CD1c-positive myeloid dendritic cell (primary cell): ENCODE results near the gene LAG3.

Experiments used
- DNase-seq: peaks from one replicate; pipeline ENCODE4 v3.0.0-alpha.2; 2016; ENCODE audit errors: extremely low spot score

Gene LAG3

DNA sequence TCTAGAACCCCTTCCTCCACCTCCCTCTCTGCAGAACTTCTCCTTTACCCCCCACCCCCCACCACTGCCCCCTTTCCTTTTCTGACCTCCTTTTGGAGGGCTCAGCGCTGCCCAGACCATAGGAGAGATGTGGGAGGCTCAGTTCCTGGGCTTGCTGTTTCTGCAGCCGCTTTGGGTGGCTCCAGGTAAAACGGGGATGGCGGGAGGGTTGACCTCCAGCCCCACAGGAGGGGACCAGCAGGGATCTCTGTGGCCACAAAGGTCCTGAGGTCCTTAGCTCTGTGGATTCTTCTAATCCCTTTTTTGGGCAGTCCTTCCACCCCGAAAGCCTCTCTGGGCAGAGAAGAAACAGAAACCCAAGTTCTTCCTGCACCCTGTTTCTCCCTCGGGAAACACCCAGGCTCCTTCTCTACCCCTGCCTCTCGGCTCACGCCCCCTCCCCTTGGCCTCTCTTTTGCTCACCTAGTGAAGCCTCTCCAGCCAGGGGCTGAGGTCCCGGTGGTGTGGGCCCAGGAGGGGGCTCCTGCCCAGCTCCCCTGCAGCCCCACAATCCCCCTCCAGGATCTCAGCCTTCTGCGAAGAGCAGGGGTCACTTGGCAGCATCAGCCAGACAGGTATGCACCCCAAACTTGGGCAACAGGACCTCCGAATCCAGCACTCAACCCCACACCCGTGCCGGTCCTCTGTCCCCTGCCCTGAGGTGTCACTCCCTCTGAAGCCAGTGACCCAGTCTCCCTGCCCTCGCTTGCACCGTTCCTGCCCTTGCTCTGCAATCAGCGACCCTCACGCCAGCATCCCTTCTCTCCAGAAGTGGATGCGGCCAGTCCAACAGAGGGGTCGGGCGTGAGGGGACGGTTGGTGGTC, 638 bp downstream of the LAG3 start:
- no peak for DNase-seq

DNA sequence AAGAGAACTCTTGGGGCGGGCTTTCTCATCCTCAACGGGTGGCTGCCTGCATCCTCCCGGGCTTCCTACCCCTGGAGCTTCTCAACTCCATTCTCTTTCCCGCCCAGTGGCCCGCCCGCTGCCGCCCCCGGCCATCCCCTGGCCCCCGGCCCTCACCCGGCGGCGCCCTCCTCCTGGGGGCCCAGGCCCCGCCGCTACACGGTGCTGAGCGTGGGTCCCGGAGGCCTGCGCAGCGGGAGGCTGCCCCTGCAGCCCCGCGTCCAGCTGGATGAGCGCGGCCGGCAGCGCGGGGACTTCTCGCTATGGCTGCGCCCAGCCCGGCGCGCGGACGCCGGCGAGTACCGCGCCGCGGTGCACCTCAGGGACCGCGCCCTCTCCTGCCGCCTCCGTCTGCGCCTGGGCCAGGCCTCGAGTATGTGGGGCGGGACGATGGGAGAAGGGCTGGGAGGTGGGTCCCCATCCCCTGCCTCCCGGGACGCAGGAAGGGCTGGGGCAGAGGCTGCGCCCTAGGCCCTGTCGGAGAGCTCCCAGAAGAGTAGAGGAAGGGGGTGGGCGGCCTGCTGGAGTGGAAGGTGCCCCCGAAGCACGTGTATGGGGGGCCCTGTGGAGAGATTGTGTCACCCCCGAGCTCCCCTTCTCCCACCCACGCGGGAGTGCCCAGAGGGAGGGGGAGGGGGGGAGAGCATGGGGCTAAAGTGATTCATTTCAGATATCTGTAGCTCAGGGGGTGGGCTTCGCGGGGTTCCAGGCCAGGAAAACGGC, 1.5 kb downstream of the LAG3 start:
- no peak for DNase-seq

DNA sequence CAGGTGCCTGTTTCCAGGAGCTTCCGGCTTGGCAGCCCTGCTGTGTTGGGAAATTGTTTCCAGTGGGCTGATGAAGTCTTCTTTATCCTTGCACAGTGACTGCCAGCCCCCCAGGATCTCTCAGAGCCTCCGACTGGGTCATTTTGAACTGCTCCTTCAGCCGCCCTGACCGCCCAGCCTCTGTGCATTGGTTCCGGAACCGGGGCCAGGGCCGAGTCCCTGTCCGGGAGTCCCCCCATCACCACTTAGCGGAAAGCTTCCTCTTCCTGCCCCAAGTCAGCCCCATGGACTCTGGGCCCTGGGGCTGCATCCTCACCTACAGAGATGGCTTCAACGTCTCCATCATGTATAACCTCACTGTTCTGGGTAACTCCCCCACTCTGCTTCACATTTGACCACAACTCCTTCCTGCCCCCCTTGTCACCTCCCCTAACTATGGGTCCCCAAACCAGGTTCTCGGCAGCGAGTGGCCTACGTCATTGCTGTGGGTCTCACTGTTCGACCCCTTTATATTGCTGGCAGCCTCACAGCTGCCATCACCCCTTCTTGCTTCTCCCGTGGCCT, 2.3 kb downstream of the LAG3 start:
- DNase-seq = no peak

DNA sequence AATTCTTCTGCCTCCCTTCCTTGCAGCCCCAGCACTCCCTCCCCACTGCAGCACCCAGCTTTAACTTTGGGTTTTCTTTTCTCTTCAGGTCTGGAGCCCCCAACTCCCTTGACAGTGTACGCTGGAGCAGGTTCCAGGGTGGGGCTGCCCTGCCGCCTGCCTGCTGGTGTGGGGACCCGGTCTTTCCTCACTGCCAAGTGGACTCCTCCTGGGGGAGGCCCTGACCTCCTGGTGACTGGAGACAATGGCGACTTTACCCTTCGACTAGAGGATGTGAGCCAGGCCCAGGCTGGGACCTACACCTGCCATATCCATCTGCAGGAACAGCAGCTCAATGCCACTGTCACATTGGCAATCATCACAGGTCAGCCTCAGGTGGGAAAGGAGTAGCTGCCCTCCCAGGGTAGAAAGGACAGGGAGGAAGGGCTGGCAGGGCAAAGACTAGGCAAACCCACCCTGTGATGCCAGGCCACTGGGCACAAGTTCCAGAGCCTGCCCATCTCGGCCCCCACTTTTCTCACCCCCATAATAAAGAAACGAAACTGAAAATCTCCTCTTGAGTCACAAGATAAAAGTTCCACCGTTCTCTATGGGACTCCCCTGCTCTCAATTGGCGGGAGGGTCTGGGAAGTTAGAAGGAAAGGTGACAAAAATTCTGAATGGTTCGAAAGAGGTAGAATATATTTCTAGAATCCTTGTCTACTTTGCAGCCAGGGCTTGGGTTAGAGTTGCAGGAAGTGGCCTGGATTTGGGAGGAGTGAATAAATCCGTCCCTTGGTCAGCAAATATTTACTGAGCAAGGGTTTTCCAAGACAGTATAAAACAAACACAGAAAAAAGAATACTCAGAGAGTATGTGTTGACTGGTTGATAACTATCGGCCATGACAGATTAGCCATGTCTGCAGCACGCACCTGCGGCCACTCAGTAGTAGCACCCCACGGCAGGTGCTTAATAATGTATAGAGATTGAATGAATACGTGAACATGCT, 3.2 kb downstream of the LAG3 start:
- no peak for DNase-seq

DNA sequence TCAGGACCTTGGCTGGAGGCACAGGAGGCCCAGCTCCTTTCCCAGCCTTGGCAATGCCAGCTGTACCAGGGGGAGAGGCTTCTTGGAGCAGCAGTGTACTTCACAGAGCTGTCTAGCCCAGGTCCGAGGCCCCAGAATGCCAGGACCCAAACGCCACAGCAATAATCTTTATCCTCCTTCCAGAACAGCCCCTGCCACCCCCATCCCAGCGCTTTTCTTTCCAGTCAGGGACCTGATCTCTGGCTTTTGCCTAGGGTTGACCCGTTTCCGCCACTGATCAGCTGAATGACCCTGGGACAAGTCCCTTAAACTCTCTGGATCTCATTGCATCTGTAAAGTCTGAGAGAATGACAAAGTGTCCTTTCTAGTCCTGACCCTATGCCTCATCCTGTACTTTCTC, 5.1 kb downstream of the LAG3 start:
- DNase-seq = no peak

DNA sequence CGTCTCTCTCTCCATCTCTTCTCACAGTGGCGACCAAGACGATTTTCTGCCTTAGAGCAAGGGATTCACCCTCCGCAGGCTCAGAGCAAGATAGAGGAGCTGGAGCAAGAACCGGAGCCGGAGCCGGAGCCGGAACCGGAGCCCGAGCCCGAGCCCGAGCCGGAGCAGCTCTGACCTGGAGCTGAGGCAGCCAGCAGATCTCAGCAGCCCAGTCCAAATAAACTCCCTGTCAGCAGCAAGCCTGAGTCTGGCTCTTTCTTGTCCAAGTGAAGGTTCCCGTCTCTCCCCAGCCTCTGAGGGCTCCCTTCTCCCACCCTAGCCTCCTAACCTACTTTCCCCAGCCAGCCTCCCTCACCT, 5.9 kb downstream of the LAG3 start:
- no peak for DNase-seq

DNA sequence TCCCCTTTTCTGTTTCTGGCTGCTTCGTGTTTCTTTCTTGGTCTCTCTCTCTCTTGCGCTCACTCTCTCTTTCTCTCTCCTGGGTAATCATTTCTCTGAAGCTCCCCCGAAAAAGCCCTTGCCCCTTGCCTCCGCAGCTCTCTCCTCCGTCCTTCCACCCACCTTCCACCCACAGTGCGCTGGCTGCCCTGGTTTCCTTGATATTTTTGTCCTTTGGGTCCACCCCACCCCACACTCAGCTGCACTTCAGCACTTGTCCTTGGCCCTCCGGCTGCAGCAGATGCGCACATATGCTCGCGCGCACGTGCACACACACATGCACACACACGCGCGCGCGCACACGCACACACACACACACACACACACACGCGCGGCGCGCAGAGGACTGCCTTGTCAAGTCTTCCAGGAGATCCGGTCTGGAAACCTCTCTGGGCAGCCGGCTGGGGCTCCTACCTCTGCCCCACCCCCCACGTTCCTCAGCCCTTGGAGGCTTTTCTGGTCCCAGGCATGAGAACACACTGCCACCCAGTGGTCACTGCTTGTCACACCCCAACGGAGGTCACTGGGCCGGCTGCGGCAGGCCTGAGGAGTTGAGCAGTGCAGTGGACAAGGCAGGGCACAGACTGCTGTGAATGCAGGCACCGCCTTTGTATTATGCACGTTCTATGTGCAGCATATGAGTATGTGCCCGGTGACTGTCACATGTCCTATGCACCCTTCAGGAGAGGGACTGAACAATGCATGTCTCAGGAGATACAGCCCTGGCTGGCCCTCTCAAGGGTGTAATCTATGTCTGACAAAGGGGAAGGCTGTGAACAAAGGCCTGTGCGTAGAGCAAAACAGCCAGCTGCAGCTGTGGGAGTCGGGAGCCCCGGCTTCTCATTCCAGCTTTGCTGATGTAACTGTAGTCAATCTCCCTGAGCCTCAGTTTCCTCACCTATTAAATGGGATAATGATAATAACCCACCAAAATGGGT, 6.5 kb downstream of the LAG3 start:
- peak; percentile 93 for DNase-seq

DNA sequence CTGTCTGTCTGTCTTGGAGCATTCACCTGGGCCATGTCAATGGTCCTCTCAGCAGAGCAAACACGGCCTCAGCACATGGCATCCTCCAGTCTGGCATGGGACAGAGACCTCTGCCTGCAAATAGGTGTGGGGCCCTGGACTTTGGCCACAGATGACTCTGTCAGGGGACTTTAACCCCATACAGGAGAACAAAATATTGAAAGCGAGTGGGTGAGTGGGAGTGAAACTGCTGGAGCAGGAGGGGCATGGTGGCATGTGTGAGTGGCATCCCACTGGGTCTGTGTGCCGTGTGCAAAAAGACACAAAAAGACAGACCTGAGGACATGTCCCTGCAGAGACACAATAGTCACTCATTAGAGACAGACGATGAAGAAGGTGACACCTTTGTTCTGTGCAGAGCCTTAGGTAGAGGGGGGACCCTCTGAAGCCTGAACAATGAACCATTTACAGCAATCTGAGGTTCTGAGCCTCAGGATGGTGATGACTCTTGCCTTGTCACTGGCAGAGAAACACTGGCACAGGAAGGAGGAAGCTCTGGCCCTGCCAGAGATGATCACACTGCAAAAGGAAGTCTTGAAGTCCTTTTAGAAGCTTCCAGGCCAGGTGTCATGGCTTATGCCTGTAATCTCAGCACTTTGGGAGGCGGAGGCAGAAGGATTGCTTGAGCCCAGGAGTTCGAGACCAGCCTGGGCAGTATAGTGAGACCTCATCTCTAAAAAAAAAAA, 7.5 kb downstream of the LAG3 start:
- no peak for DNase-seq

DNA sequence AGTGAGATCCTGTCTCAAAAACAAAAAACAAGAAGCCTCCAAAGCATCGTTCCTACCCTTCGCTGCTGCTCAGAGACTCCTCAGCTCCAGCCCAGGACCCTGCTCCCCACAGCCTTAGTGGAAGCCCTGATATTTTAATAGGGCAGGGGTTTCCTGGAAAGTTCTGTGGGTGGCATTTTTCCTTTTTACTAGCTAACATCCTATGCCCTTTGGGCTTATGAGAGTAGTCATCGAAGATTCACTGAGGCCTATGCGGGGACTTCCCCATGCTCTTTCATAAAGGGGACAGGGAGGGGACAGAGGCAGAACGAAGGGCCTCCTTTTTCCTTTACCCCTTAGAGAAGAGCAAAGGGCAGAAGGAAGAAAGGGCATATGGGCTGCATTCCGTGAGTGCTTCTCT, 8.3 kb downstream of the LAG3 start:
- no peak for DNase-seq

DNA sequence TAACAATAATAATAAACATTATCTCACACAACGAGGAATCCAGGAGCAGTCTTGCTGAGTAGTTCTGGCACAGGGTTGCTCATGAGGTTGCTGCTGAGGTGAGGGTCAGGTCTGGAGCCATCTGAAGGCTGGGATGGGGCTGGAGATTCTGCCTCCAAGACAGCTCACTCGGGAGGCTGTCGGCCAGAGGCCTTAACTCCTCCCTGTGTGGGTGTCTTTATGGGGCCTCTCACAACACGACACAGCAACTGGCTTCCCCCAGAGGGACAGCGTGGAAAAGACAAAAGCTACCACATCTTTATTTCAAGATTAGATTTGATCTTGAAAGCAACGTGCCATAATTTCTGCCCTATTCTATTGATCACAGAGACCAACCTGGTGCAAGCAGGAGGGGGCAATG, 9.8 kb downstream of the LAG3 start:
- DNase-seq = no peak

DNA sequence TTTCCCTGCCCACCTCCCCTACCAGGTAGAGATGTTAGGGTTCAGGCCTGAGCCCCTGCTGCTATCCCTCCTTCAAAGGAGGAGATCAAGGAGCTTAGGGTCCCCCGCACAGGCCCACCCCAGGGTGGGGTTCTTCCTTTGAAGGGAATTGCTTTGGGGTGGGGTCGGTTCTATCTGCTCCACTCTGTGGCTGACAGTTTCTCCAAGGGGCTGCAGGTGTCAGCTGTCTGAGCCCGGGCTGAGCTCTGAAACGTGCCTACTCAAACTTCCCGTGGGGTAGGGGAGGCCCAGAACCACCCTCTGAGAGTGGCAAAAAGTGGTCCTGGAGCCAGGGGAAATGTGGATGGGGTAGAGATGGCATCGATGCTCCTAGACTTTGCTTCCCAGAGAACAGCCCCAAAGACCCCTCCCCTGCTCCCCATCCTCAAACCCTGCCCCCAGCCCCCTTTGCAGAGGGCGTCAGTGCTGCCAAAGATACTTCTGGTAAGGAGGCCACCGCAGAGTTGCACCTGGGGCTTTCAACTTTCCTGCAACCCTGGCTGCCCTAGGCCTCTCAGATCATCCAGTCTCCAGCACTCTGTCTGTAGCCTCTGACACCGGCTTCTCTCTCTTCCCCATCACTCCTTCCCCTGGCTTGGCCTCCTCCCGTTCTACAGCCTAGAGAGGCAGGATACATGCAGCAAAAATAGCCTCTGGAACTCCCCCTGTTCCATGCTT, 10.7 kb downstream of the LAG3 start:
- DNase-seq = no peak

DNA sequence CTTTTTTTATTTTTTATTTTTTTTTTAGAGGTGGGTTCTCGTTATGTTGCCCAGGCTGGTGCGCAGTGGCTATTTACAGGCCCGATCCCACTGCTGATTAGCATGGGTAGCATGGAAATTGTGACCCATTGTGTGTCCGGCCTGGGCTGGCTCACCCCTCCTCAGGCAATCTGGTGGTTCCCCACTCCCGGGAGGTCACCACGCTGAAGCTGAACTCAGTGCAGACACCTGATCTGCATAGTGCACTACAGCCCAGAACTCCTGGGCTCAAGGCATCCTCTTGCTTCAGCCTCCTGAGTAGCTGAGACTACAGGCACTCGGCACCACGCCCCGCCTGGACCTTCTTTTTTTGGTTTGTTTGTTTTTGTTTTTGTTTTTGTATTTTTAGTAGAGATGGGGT, 11.5 kb downstream of the LAG3 start:
- no peak for DNase-seq

DNA sequence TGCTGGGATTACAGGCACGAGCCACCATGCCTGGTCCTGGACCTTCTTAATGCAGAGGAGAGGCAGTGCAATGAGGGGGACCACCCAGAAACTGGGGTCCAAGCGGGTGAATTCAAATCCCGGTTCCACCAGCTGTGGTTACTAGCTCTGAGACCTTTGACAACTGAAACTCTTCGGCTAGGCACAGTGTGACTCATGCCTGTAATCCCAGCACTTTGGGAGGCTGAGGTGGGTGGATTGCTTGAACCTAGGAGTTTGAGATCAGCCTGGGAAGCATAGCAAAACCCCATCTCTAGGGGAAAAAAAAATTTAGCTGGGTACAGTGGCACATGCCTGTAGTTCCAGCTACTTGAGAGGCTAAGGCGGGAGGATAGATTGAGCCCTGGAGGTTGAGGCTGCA, 12.0 kb downstream of the LAG3 start:
- no peak for DNase-seq

DNA sequence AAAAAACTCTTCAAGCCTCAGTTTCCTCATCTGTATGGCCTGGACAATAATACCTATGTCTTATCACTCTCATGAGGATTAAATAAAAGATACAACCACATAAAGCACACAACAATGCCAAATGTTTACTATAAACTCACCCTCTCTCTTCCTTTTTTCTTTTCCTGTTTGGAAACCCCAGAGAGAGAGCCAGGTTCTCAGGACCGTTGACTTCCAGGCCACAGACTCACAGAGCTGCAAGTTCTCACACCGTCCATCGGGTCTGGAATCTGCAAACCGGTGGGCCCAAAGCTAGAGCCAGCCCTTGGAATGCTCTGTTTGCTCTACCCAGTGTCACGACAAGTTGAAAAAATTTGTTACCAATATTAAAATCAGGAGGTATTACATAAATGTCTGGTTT, 12.4 kb downstream of the LAG3 start:
- DNase-seq = peak; percentile 48

DNA sequence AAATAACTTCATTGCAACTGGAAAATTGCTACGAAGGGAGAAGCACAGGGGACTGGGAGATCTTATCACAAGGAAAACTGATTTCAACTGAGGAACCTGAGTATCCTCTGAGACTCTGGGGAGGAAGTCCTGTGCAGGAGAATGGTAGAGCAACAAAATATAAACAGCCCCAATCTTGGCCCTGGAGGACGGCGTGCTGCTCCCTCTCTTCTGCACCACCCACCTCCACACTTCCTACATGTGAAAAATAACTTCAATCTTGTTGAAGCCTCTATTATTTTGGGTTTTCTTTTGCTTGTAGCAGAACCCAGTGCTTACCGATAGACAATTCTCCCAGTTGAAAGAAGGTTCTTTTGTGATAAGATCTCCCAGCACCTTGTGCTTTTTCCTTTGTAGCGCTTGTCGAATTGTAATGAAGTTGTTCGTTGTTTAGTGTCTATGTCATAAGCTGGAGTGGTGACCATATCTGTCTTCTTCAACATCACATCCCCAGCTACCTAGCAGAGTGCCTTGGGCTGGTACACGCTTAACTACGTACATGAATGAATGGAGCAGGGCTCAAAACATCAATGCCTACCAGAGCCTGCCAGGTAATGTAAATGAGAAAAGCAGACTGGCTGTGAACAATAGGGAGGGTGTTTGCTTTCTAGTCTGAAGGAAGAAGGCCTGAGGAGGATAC, 14.2 kb downstream of the LAG3 start:
- DNase-seq = no peak

DNA sequence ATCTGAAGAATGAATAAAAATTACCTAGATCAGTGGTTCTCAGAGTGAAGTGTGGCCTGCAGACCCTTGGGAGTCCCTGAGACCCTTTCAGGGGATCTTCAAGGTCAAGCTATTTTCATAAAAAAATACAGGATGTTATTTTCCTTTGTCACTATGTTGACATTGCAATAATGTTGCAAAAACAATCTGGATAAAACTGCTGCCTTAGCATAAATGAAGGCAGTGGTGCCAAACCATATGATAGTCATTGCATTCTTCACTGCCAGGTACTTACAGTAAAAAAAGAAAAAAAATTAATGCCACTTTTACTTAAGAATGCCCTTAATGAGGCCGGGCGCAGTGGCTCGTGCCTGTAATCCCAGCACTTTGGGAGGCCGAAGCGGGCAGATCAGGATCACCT, 15.0 kb downstream of the LAG3 start:
- no peak for DNase-seq

DNA sequence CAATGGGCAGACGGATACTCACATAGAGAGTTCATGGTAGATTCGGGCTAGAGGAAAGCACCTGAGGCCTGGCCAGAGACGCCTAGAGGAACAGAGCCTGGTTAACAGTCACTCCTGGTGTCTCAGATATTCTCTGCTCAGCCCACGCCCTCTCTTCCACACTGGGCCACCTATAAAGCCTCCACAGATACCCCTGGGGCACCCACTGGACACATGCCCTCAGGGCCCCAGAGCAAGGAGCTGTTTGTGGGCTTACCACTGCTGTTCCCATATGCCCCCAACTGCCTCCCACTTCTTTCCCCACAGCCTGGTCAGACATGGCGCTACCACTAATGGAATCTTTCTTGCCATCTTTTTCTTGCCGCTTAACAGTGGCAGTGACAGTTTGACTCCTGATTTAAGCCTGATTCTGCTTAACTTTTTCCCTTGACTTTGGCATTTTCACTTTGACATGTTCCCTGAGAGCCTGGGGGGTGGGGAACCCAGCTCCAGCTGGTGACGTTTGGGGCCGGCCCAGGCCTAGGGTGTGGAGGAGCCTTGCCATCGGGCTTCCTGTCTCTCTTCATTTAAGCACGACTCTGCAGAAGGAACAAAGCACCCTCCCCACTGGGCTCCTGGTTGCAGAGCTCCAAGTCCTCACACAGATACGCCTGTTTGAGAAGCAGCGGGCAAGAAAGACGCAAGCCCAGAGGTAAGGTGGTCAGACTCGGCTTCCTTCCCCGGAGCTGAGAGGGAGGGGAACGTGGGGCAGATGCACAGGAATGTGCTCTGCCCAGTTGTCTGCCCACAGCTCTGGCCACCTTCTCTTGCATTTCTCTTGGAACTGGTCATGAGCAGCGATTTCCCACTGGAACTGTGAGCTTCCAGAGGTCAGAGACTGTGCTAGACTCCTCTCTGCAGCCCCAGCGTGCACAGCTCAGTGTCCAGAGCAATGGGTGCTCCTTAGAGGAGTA, 16.9 kb downstream of the LAG3 start, which contains the start of gene CD4:
CD4 (plus strand) TSS at position 557 of the 953 bp plus-strand sequence. CDS start 10,611 bp downstream, outside the sequence.
- DNase-seq = peak; percentile 77
